Measurements from ENCODE around the gene NOM1. TPM values are rescaled to one million over a fixed set of nuclear protein-coding genes. Genes with fewer than 3 reads are reported as not detected.
"Not testable (repeated sequence)": the region's sequence is repeated elsewhere in the genome, so short reads cannot be mapped to it uniquely, and the experiment has no call there.

The NOM1 gene
- total RNA-seq, result 35.8 TPM

DNA sequence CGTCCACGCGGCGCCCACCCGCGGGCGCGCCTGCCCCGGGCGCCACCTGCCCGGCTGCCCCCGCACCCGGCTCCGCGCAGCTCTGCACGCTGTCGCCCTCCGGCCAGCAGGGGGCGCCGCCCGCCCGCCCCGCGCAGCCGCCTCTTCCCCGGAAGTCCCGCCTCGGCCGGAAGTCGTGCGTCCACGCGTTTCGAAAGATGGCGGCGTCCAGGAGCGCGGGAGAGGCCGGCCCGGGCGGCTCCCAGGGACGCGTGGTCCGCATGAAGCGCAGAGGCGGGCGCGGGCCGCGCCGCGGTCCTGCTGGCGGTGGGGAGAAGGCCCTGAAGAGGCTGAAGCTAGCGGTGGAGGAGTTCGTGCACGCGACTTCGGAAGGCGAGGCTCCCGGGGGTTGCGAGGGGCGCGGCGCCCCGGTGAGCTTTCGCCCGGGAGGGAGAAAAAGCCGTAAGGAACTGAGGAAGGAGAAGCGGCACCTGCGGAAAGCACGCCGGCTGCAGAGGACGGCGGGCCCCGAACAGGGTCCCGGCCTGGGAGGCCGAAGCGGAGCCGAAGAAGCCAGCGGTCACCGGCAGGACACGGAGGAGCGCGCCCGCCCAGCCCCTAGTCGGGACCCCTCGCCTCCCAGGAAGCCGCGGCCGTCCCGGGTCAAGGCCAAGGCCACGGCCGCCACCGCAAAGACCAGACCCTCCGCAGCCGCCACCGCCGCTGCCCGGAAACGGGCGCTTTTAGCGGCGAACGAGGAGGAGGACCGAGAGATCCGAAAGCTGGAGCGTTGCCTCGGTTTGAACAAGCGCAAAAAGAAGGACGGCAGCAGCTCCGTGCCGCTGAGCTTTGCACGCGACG is at the start of gene NOM1:
NOM1 (plus strand) TSS at position 172 of the 840 bp plus-strand sequence; CDS start at position 198, 26 bp downstream.
- DNase-seq (ENCODE audit: low spot score), result peak; percentile 89

DNA sequence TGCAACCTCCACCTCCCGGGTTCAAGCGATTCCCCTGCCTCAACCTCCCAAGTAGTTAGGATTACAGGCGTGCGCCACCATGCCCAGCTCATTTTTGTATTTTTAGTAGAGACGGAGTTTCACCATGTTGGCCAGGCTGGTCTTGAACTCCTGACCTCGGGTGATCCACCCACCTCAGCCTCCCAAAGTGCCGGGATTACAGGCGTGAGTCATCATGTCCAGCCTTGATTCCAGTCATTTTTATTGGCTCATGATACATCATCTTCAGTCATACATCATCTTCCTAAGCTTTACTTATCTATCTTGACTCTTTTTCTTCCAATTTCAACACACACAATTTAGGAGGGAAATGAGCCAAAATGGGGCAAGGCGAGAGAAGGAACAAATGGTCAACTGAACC is 49.4 kb upstream of the NOM1 start:
- not testable (repeated sequence) for DNase-seq (ENCODE audit: low spot score)

GRCh38 chr7:156903232-156903909 is 46.1 kb upstream of the NOM1 start:
- DNase-seq (ENCODE audit: low spot score), result no peak

DNA sequence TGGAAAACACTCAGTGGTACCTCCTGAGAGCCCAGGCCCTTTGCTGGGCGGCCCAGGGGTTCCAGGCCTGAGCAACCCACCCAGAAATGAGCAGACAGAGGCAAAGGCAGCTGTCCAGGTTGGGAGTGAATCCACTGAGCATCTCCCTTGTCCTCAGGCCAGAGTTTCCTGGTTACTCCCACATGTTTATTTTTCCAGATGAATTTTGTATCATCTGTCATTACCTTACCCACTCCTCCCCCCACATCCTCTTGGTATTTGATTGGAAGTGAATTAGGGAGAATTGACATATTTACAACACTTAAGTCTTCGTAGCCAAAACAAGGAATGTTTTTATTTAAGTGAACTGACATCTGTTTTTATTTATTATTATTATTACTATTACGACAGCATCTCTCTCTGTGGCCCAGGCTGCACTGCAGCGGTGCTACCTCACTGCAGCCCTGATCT is 43.3 kb upstream of the NOM1 start:
- no peak for DNase-seq (ENCODE audit: low spot score)

DNA sequence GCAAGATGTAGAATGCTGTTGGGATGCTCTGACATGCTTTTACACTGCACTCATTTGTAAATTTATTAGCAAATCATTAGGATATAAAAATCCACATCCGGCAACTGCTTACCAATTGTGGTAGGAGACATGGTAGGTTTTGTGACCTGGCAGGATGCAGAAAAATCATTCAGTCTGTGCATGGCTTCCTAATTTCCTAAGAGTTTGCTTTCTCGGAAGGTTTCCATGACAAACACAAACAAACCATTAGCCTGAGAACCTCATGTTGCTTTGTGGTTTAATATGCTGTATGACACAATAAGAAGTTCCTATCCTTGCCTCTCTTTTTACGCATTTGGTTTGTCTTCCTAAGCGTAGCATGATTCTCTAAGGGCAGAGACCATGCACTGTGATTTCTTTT is 41.9 kb upstream of the NOM1 start:
- DNase-seq (ENCODE audit: low spot score), result peak; percentile 29

GRCh38 chr7:156909574-156910252 is 39.8 kb upstream of the NOM1 start:
- not testable (repeated sequence) for DNase-seq (ENCODE audit: low spot score)

- DNase-seq (ENCODE audit: low spot score), result no peak
Measured at GRCh38 chr7:156918635-156919034, 30.9 kb upstream of the NOM1 start.

GRCh38 chr7:156919132-156919713 is 30.3 kb upstream of the NOM1 start:
- peak; percentile 29 for DNase-seq (ENCODE audit: low spot score)

GRCh38 chr7:156920076-156920475 is 29.4 kb upstream of the NOM1 start:
- peak; percentile 40 for DNase-seq (ENCODE audit: low spot score)

- peak; percentile 26 for DNase-seq (ENCODE audit: low spot score)
Measured at GRCh38 chr7:156920487-156921373, 28.8 kb upstream of the NOM1 start.

- peak; percentile 20 for DNase-seq (ENCODE audit: low spot score)
Measured at GRCh38 chr7:156922304-156922703, 27.2 kb upstream of the NOM1 start.

DNA sequence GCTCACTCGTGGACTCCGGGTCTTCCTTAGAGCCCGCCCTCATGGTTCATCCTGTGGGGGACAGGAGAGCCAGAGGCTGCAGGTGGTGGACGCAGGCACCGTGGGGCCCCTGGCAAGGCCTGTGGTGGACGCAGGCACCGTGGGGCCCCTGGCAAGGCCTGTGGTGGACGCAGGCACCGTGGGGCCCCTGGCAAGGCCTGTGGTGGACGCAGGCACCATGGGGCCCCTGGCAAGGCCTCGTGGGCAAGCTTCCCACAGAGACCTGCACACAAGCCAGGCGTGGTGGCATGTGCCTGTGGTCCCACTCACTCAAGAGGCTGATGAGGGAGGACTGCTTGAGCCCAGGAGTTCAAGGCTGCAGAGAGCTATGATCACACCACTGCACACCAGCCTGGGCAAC is 23.7 kb upstream of the NOM1 start:
- DNase-seq (ENCODE audit: low spot score), result peak; percentile 29

DNA sequence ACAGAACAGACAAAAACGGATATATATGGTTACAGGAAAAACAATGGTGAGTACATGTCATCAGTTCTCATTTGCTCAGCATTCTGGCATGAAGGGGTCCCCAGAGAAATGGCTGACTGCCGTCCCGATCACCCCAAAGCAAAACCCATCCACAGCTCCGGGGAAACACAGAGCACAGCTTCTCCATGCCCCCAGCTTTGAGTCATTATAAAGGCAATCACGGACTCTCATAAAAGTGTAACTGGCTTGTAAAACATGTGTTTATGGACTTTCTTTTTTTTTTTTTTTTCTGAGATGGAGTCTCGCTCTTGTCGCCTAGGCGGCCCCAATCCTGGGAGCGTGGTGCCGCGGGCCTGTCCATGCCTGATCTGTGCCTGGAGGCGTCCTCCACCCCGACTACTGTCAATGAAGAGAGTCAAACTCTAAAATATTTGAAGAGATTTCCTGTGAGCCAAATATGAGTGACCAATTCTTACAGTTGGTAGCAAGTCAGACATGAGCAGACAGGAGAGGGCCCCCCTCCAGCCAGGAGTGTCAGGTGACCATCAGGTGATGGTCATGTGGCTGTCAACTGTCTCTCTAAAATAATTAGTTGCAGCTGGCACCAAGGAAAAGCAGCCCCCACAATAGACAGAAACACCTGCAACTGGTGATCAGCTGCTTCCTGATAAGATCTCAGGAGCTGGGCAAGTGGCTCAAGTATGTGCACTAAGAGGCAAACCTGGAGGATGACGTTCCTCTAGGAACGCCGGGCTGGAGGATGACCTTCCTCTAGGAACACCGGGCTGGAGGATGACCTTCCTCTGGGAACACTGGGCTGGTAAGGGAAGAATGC is 21.7 kb upstream of the NOM1 start:
- DNase-seq (ENCODE audit: low spot score), result peak; percentile 40

DNA sequence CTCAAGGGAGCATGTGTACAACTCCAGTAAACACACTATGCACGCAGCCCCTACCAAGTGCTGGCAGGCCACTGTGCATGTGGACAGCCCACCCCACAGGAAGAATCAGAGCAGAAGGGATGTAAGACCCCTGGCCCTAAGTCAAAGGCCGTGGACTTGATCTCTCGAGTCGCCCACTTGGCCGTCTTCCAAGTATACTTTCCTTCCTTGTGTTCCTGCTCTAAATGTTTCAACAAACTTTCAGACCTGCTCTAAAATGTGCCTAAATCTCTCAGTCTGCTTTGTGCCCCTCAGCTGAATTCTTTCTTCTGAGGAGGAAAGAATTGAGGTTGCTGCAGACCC is 21.1 kb upstream of the NOM1 start:
- DNase-seq (ENCODE audit: low spot score), result no peak

- DNase-seq (ENCODE audit: low spot score), result no peak
Measured at GRCh38 chr7:156929789-156930539, 19.5 kb upstream of the NOM1 start.

- DNase-seq (ENCODE audit: low spot score), result no peak
Measured at GRCh38 chr7:156932006-156932405, 17.5 kb upstream of the NOM1 start.

GRCh38 chr7:156935250-156935649 is 14.3 kb upstream of the NOM1 start:
- DNase-seq (ENCODE audit: low spot score), result no peak

GRCh38 chr7:156936766-156937165 is 12.7 kb upstream of the NOM1 start:
- not testable (repeated sequence) for DNase-seq (ENCODE audit: low spot score)

DNA sequence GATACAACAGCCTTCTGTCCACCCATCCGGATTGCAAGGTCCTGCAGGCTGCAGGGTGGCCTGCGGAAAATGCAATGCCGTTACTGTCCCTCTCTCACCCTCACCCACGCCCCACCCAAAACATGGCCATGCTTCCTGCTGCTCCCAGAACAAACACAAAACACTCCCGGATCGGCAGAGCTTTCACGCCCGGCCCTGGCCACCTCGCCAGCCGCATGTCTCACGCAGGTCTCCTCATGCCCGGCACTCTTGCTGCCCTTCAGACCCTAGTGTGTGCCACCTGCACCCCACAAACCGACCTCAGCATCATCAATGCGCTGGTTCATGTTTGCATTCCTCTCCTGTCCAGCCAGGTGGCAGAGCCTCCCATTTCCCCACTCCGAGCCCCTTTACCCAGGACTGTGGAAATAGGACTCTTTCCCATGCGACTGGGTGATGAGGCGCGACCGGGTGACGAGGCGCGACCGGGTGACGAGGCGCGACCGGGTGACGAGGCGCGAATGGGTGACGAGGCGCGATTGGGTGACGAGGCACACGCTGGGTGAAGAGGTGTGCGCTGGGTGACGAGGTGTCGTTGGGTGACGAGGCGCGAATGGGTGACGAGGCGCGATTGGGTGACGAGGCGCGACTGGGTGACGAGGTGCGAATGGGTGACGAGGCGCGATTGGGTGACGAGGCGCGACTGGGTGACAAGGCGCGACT is 8.9 kb upstream of the NOM1 start:
- no peak for DNase-seq (ENCODE audit: low spot score)

Data from ureter (tissue), 1 donor.